GM12878 (cell line): Measurements from ENCODE around the gene B3GALT4. TPM values are rescaled to one million over a fixed set of nuclear protein-coding genes. Genes with fewer than 3 reads are reported as not detected.
A peak's percentile ranks its signal among the peaks of the same experiment; 100 is the strongest.

Experiments used
- CBX3 ChIP-seq: fragments of 200-600 bp; sonication (generic); IDR thresholded peaks from 2 replicates; pipeline ENCODE4 v1.6.1; 2016; ENCODE audit warnings: low read depth, borderline replicate concordance
- CREB1 ChIP-seq: IDR thresholded peaks from 2 replicates; pipeline ENCODE4 v1.6.1; 2012; ENCODE audit warnings: low read depth, mild to moderate bottlenecking, inconsistent platforms
- CREM ChIP-seq: IDR thresholded peaks from 2 replicates; pipeline ENCODE4 v1.6.1; 2014; ENCODE audit warnings: antibody characterized with exemption, low read depth
- FOXK2 ChIP-seq: fragments of 450-650 bp; IDR thresholded peaks from 2 replicates; pipeline ENCODE4 v1.6.1; 2017; ENCODE audit warnings: mild to moderate bottlenecking, moderate library complexity
- FOXM1 ChIP-seq: IDR thresholded peaks from 2 replicates; pipeline ENCODE4 v1.6.1; 2012; ENCODE audit warnings: low read depth, mild to moderate bottlenecking, inconsistent platforms, low read length, moderate library complexity
- GATAD2B ChIP-seq: fragments of 450-650 bp; conservative IDR thresholded peaks from 2 replicates; pipeline ENCODE4 v1.6.1; 2017; ENCODE audit warnings: low read depth, mild to moderate bottlenecking, moderate library complexity
- LARP7 ChIP-seq: fragments of 450-650 bp; IDR thresholded peaks from 2 replicates; pipeline ENCODE4 v1.6.1; 2017; ENCODE audit warnings: mild to moderate bottlenecking
- MEF2B ChIP-seq: fragments of 450-650 bp; IDR thresholded peaks from 2 replicates; pipeline ENCODE4 v1.6.1; 2018; ENCODE audit warnings: mild to moderate bottlenecking, moderate library complexity; ENCODE audit not compliant: partially characterized antibody, poor library complexity, severe bottlenecking
- MYC ChIP-seq: IDR thresholded peaks from 2 replicates; pipeline ENCODE4 v1.6.1; 2011; ENCODE audit warnings: mild to moderate bottlenecking, low read length, moderate library complexity, inconsistent platforms; ENCODE audit not compliant: insufficient read depth, insufficient replicate concordance, insufficient read length, severe bottlenecking
- NBN ChIP-seq: fragments of 450-650 bp; IDR thresholded peaks from 2 replicates; pipeline ENCODE4 v1.6.1; 2016
- NFYB ChIP-seq: IDR thresholded peaks from 2 replicates; pipeline ENCODE4 v1.6.1; 2011; ENCODE audit warnings: low read depth, mild to moderate bottlenecking, low read length, improper control_type of control experiment, moderate library complexity; ENCODE audit not compliant: insufficient read depth
- NKRF ChIP-seq: fragments of 450-650 bp; conservative IDR thresholded peaks from 2 replicates; pipeline ENCODE4 v1.6.1; 2017; ENCODE audit warnings: mild to moderate bottlenecking, moderate library complexity
- PKNOX1 ChIP-seq: fragments of 450-650 bp; IDR thresholded peaks from 2 replicates; pipeline ENCODE4 v1.6.1; 2016; ENCODE audit warnings: mild to moderate bottlenecking
- PML ChIP-seq: IDR thresholded peaks from 2 replicates; pipeline ENCODE4 v1.6.1; 2012; ENCODE audit warnings: low read length, inconsistent platforms
- POLR2A ChIP-seq: IDR thresholded peaks from 2 replicates; pipeline ENCODE4 v1.6.1; 2011; ENCODE audit warnings: low read depth, mild to moderate bottlenecking, low read length
- POLR2AphosphoS2 ChIP-seq: IDR thresholded peaks from 2 replicates; pipeline ENCODE4 v1.6.1; 2011; ENCODE audit warnings: low read depth, mild to moderate bottlenecking, low read length, improper control_type of control experiment, moderate library complexity
- POLR2AphosphoS5 ChIP-seq: IDR thresholded peaks from 2 replicates; pipeline ENCODE4 v1.6.1; 2011; ENCODE audit warnings: mild to moderate bottlenecking, low read length, inconsistent platforms
- RCOR1 ChIP-seq: conservative IDR thresholded peaks from 2 replicates; pipeline ENCODE4 v1.6.1; 2012; ENCODE audit warnings: low read depth, low read length, improper control_type of control experiment
- RELB ChIP-seq: fragments of 450-650 bp; IDR thresholded peaks from 2 replicates; pipeline ENCODE4 v1.6.1; 2017; ENCODE audit warnings: low read depth, mild to moderate bottlenecking, moderate library complexity
- RUNX3 ChIP-seq: IDR thresholded peaks from 2 replicates; pipeline ENCODE4 v1.6.1; 2012; ENCODE audit warnings: low read length, inconsistent platforms
- SIX5 ChIP-seq: IDR thresholded peaks from 2 replicates; pipeline ENCODE4 v1.6.1; 2011; ENCODE audit warnings: mild to moderate bottlenecking, low read depth, low read length, moderate library complexity; ENCODE audit not compliant: severe bottlenecking
- SREBF2 ChIP-seq: IDR thresholded peaks from 2 replicates; pipeline ENCODE4 v1.6.1; 2012; ENCODE audit warnings: mild to moderate bottlenecking, low read length
- STAT1 ChIP-seq: fragments of 450-650 bp; conservative IDR thresholded peaks from 2 replicates; pipeline ENCODE4 v1.6.1; 2014; ENCODE audit warnings: antibody characterized with exemption, mild to moderate bottlenecking
- SUPT20H ChIP-seq: IDR thresholded peaks from 2 replicates; pipeline ENCODE4 v1.6.1; 2011; ENCODE audit warnings: low read depth, mild to moderate bottlenecking, low read length, moderate library complexity, borderline replicate concordance; ENCODE audit not compliant: control insufficient read depth
- TAF1 ChIP-seq: IDR thresholded peaks from 2 replicates; pipeline ENCODE4 v1.6.1; 2011; ENCODE audit warnings: mild to moderate bottlenecking, low read depth, low read length, borderline replicate concordance
- TBL1XR1 ChIP-seq: IDR thresholded peaks from 2 replicates; pipeline ENCODE4 v1.6.1; 2012; ENCODE audit warnings: low read depth, low read length, improper control_type of control experiment
- YY1 ChIP-seq: IDR thresholded peaks from 2 replicates; pipeline ENCODE4 v1.6.1; 2011; ENCODE audit warnings: low read depth, mild to moderate bottlenecking, low read length
- ZNF274 ChIP-seq: IDR thresholded peaks from one replicate; pipeline ENCODE4 v1.8.0; 2011; ENCODE audit not compliant: insufficient read length, insufficient read depth
- polyA plus RNA-seq, 11 experiments: library from polyadenylated mRNA; depleted of rRNA in 4 of 11; unstranded in 6 of 11; stranded (reverse) in 5 of 11; fragments of >200 nt; fragmentation: Nextera tagmentation in 4 of 11; fragmentation: Illumina TruSeq in 1 of 11; extraction: Ambion mirVana in 4 of 11; extraction: Trizol in 1 of 11; gene quantifications; 1 replicate in 1 of 11; 2 replicates in 10 of 11; pipeline versions ENCODE4 v1.2.1 to v1.2.3, GENCODE V29; 2011 to 2016; ENCODE audit warnings: inconsistent platforms in 2 of 11, missing spikeins in 2 of 11, low read depth in 1 of 11
- total RNA-seq, 4 experiments: library from RNA; depleted of rRNA in 3 of 4; stranded (reverse); fragments of >200 nt in 3 of 4; fragmentation: Illumina TruSeq in 1 of 4; extraction: Trizol in 1 of 4; gene quantifications; 2 replicates each; pipeline versions ENCODE4 v1.2.1 to v1.2.3, GENCODE V29; 2013 to 2021

B3GALT4 gene
- total and polyA plus RNA-seq, 10 of the 15 experiments (the other 5 are each of a cell fraction or from before 2014, with no cell fraction given) = 0.27 to 8.2 (median 2.6) TPM

- TF ChIP-seq TAF1 (0 out of 2 replicates have a peak, but pooled peaks have one; percentile 40), LARP7 (0 out of 2 replicates have a peak, but pooled peaks have one; percentile 12), RELB (peak; percentile 84), STAT1 (no peak; the same call in 1 of the 2 replicates), PML (peak; percentile 50; the same call in 1 of the 2 replicates), NBN (peak; percentile 41; the same call in 1 of the 2 replicates), POLR2AphosphoS2 (peak; percentile 73; the same call in 1 of the 2 replicates), MEF2B (no peak), SIX5 (peak; percentile 90), ZNF274 (no peak), GATAD2B (peak; percentile 10; the same call in 1 of the 2 replicates), YY1 (peak; percentile 99), PKNOX1 (no peak; the same call in none of the 2 replicates), MYC (peak; percentile 76), CBX3 (no peak), NKRF (peak; percentile 98), CREM (peak; percentile 69; the same call in 1 of the 2 replicates), NFYB (peak; percentile 89), SREBF2 (peak; percentile 28; the same call in 1 of the 2 replicates), POLR2AphosphoS5 (peak; percentile 80), FOXK2 (peak; percentile 91), FOXM1 (no peak), RUNX3 (peak; percentile 63), POLR2A (peak; percentile 65), TBL1XR1 (0 out of 2 replicates have a peak, but pooled peaks have one; percentile 25), SUPT20H (no peak), CREB1 (peak; percentile 66), RCOR1 (0 out of 2 replicates have a peak, but pooled peaks have one; percentile 57)
Measured at GRCh38 chr6:33288921-33289783, 12.2 kb downstream of the B3GALT4 start, which contains the start of the genes PFDN6 and WDR46 (continued).
